Cortex of kidney (tissue), 1 donor: Measurements from ENCODE around the gene SGK1.

ENCODE experiments used
- DNase-seq: peaks from one replicate; lab custom pipeline; 2025; lab: John Stamatoyannopoulos, UW

Gene SGK1

DNA sequence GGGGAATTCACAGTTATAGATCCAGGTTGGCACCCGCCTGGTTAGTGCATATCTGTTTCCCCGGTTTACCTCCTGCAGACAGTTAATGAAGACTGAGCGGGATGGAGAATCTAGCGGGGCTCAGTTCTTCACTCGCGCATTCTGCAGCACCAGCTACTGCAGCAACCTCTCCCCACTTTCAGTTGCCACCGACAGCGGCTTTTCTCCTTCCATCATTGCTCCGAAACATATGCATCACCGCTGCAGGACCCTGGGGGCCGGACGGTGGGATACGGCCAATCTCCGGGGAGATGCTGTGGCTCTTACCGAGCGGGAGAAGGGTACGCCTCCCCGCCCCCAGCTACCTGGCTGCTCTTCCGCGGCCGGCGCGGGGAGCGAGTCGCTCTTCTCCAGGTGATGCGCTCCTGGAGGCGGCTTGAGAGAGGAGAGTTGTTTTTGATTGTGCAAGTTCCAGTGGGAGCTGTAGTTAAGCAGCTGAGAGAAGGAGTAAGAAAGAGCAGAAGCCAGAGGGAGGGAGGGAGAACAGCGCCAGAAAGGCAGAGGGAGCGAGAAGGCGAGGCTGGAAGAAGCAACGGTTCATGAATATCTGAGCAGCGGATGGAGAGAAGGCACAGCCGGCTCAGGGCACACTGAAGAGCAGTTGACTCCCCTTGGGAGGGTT is at the start of gene SGK1:
Gene SGK1, minus strand, starts transcription at position 642 of the 661 bp plus-strand sequence. CDS start 652 bp downstream, outside the sequence.
- DNase-seq, result no peak

DNA sequence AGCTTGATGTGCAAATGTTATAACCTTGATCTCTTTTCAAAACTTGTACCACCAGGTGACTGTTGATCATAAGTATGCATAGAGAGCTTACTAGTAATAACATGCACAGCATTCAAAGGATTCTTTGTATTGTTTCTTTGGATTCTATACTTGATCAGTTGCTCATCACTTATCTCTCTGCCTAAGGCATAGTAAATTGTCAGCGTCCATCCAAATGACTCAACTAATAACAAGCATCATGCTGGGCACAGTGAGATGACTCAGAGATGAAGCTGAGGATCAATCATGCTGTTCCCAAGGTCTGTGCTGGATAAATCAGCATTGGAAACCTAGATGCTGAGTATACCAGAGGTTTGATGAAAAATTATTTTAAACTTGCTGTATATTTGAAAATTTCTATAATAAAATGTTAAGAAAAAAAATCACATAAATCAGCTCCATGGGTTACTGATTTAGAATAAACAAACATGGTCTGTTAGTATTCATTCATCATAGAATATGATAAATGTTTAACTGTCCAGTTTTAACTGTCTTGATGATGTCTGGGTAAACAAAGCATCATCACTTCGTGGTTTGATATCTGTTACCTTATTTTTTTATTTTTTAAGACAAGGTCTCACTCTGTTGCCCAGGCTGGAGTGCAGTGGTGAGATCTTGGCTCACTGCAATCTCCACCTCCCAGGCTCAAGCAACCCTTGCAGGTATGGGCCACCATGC is 45.6 kb upstream of the SGK1 start:
- no peak for DNase-seq

DNA sequence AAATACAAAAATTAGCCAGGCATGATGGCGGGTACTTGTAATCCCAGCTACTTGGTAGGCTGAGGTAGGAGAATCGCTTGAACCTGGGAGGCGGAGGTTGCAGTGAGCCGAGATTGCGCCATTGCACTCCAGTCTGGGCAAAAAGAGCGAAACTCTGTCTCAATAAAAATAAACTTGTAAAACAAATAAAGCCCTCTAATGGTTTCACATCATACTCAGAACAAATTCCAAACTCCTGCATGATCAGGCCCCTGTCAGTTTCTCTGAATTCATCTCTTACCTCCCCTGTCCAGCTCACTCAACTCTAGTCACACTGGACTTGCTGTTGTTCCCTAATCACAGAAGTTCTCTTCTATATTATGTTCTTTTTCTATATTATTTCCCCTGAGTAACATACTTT is 43.1 kb upstream of the SGK1 start:
- no peak for DNase-seq

DNA sequence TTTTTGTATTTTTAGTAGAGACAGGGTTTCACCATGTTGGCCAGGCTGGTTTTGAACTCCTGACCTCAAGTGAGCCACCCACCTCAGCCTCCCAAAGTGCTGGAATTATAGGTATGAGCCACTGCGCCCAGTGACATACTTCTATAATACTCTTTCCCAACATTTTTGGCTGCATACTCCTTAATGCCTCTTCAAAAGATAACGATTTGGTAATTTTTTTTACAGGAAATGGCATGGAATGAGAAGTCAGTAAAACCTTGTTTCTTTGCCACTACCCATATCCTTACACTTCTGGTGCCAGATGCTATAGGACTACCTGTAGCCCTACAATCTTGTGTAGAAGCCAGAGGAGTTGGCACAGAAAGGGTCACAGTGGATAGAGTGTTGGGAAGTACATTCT is 41.4 kb upstream of the SGK1 start:
- no peak for DNase-seq

DNA sequence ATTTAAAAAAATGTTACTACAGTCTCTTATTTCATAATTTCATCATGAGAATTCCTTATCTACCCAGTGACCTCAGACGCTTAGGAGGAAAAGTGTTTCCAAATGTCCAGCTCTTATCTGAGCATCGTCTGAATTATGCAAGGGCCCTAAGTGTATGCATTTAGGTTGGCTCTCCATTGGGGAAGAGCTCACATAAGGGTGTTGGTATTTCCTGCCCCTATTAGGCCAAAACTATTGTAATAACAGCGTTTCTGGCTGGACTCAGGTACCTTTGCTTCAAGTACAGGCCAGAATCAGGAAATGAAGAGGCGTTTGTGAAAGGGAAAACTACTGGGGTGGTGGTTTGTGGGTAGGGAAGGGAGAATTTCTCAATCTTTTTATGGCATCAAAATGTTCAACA is 40.4 kb upstream of the SGK1 start:
- DNase-seq, result no peak

DNA sequence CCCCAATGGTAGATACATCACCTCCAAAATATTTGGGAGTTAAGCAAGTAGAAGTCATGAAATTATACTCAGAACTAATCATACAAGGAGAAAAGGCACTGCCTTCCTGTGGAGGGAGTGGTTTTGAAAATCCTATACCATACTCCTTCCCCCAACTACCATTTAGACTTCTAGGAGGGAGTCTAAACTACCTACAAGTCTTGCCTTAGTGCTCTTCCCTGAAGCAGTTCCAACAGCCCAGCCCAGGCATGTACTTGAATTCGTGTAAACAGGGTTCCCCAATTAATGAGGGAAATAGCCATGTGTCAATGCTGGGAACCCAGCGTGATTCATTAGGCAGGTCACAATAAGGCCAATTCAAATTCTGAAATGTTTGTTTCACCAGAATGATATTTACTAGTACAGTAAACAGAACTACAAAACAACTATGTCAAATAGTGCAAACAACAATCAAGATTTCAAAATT is 39.1 kb upstream of the SGK1 start:
- DNase-seq, result no peak

DNA sequence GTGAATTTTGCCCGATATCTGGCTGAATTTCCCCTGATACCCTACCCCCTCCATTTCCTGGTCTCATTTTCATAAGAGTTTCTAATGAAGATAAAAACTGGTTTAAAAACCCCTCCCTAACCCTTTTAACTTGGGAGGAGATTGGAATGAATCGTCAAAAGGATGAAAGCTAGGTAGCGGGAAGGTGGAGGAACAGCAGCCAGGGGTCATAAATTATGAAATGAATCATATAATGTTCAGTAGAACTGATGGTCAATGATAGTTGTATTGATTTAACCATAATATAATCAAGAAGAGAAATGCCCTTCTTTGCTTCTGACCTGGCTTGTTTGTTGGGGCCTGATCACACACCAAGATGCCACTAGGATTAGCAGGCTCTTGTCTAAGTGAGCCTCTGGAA is 38.5 kb upstream of the SGK1 start:
- DNase-seq, result no peak

DNA sequence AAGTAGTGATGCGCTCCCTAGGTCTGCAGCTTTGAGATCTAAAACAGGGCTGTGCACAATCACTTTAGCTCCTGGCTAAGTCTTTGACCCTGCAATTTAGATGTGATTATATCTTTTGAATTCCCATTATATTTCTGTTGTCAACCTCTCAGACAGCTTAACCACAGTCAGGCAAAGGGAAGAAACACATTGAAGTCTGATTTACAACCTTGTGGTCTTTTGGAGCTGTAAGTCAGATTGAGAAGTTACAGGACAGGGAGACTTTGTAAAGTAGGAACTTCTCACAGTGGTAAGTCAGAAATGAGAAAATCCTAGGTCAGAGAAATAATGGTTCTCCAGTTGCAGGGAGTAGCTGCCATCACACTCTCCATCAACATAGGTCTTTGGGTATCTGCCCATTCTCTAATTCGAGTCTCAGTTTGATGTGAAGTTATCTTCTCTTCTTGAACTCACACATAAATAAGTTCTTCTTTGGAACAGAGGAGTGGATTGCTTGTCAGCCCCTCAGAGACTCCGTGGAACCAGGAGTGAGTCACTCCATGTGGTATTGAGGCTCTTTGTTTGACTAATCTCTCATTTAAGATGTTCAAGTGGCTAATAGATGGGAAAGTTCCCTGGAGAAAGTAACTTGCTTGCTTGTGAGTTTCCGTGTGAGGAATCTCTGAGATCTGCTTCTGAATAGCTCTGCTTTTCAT is 35.0 kb upstream of the SGK1 start:
- DNase-seq, result no peak

DNA sequence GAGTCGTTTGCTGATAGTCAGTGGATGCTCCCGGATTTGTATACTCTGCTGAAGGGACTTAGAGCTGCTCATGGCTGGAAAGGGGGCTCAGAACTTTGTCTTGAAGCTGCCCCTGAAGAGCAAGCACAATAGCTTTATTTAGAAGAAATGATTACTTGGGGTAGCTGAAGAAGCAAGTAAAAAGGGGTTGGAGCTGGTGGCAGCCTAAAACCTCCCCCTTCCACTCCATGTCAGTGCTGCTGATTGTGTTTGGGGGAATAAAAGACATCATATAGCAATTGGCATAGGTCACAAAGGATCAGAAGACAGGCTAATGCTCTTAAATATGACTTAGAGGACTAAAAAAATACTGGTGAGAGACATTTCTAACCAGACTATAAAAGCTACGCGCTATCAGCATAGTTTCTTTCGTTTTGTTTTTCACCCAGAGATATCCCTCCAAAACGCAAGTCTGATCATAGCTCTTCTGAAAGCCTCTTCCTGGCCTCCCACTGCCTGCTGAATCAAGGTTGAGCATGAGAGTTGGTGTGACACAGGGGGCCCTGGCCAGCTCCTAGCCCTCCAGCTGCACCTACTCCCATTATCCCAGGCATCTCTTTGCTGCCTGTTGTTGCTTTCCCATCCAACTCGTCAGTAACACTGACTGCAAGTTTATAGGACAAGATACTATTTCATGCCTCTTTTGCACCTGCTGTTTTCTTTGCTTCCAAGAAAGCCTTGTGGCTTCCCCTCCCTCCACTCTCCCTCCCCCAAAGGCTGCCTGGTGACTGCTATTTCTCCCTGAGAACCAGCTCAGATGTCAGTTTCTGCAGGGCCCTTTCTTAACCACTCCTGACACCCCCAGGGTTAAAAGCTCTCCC is 33.9 kb upstream of the SGK1 start:
- DNase-seq, result no peak

DNA sequence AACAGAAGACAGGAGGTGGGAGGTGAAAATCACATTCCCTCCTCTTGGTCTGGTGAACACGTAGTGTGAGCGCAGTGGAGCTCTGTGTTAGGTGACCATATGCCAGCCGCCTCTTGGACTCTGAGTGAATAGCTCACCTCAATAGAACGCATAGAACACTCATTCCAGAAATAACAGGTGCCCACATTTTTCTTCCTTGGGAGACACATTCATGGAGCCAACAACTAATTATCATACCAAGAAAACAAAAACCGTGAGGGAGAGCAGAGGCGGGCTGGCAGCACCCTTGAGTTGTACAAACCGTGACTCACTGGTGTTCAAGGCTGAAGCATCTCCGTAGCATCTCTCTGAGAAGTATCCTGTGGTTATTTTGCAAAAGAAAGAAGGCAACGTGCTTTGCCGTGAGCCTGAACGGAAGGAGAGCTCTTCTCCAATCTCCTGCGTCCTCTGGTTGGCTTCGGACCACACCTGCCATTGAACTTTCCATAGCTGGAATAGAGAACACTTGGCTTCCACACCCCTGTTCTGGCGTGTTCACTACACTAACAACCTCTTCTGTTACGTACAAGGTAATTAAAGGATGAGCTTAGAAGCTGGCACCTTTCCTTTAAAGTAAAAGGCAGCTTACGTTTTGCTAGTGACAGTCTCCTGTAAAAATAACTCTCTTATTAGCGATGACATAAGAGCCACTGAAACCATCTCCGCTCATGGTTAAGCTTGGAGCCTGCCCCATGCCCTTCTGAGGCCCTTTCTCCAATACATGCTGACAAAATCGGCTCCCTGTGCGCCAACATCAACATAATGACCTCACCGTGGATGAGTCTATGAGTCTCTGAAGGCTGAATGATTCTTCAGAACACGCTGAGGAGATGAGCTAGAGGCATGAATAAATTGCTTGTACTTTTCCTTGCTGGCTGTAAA is 30.2 kb upstream of the SGK1 start:
- DNase-seq, result no peak

DNA sequence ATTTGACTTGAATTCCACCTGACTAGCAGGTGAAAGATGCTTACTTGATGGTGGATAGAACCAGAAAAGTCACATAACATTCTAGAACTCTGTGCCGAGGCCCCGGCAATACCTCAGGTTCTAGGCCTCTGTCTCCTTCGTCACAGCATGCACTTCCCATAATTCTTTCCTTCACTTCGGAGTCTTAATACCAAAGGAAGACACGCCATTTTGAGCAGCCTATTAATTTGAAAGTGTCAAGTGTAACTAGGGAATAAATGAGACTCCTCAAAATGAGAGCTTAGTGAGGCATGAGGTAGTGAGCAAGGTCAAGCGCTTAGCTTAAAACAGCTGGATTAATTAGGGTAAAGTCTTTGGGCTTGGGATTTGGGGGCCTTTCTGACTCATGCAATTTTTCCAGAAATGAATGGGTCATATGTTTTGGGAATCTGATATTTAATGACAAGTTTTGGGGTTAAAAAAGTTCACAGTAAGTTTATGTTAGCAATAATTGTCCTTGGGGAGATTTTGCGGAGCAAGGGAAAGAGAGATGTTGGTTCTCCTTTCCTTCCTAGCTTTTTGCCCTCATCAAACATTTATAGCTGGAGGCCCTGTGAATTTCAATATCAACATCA is 29.1 kb upstream of the SGK1 start:
- no peak for DNase-seq

DNA sequence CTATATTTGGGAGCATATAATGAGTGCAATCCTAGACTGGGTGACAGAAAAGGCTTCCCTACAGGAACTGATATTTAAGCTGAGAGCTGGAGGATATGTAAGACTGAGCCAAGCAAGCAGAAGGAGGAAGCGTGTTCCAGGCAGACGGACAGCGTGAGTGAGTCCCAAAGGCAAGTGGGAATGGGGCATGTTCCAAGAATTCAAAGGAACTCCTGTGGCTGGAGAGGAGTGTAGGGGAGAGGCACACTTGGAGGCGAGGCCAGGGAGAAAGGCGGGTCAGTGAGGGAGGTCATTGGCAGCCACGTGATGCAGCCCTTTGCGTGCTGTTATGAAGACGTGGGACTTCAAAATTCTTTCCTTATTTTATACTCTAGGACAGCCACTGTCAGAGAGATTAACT is 27.9 kb upstream of the SGK1 start:
- no peak for DNase-seq

DNA sequence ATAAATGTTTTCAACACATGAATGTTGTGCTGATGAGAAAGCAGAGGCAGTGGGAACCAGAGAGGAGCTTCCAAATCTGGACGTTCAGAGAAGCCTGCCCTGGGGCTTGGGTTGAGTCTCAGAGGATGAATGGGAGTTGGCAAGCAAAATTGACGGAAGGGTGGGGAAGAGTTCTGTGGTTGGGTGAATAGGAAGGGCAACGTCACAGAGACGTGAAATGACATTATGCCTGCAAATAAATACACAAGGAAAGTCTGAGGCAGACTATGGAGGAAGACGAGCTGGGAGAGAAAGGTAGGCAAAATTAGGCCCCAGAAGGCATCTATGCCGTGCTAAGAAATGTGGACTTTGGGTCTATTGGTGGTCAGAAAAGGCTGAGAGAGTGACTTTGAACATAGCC is 25.2 kb upstream of the SGK1 start:
- no peak for DNase-seq

DNA sequence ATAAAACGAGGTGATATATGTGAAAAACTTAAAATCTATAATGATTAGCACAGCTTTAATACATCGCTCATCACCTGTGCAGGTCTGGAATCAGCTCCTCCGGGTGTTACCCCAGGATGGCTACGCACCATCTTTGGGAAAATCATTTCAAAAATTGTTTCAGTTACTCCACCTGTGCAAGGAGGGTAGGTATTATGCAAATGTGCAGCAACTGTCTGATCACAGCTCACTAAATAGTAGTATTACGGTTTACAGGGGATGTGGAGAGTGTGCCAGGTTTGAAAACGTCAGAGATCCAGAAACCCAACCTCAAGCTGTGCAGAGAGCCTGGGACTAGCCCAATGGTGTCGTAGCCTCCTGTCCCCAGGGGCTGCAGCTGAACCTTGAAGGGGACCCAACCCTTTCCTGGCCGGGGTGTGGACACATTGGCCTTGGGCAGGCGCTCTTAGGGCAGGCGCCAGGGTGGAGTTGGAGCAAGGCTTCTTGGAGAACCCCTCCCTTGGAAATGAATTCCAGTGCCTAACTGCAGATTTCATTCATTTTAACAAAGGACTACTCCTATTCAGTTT is 24.2 kb upstream of the SGK1 start:
- no peak for DNase-seq

DNA sequence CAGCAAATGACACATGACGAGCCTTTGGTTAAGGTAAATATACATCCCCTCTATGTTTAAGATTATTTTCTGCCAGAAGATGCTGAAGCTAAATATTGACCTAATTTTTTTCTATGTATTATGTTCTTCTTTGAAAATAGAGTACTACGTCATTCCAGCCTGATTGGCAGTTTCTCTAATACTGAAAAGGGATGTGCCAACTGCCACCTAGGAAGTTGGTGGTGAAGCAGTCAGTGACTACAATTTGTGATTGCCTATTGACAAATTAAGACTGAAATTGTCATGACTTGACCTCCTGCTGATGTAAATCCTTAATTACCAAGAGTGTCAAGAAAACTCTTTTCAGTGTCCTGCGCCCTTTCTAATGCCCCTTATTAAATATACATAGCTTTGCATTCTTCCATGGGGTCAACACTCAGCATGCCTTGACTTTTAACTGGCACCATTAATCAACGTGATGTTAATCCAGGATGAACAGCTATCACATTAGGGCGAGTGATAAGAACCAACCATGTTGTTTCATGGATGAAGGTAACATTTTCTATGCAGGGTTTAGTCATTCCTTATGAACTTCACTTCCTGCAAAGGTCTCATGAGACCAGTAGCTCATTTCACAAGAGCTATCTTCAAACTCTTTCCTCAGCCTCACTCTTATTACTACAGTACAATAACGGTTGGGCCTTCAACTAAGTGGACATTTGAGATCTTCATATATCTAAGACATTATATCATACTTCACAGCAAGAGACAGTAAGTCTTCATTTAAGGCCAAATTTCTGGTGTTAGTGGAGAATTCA is 22.5 kb upstream of the SGK1 start:
- DNase-seq, result no peak

DNA sequence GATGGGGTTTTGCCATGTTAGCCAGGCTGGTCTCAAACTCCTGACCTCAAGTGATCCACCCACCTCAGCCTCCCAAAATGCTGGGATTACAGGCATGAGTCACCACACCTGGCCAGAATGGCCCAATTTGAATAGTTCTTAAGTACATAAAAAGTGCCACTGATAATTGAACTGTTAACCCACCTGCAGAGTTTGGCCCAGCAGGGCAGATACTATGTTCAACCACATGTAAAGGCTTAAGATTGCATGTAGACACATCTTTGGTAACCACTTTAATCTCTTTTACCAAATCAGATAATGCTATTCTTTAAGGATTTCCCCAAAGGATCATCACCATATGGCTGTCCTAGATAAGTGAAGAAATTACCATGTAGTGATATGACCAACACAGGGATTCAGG is 21.3 kb upstream of the SGK1 start:
- no peak for DNase-seq

DNA sequence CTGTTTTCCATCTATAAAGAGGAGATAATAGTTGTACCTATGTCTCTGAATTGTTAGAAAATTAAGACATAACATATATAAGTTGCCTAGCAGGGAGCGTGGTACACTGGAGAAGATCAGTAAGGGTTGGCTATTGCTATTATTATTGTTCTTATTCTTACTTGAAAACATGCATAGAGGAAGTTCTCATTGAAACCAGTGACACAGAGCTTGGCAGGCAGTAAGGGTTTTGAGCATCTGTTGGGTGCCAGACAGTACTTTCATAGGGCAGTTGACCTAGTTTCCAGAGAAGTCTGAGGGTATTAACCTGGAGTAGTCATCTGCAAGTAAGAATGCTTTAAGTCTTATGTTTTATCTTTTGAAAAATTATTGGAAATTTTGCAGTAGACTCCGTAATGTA is 13.3 kb upstream of the SGK1 start:
- no peak for DNase-seq

DNA sequence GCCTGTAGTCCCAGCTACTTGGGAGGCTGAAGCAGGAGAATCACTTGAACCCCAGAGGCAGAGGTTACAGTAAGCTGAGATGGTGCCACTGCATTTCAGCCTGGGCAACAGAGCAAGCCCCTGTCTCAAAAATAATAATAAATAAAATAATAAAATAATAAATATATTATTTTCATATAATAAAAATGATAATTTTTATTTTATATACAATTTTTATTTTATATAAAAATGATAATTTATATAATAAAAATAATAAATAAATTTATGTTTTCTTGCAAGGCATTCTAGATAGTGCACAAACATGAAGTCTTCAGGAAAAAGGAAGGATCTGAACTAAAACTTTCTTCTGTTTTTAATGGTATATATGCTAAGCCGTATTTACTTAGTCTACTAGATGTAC is 12.6 kb upstream of the SGK1 start:
- DNase-seq, result no peak

DNA sequence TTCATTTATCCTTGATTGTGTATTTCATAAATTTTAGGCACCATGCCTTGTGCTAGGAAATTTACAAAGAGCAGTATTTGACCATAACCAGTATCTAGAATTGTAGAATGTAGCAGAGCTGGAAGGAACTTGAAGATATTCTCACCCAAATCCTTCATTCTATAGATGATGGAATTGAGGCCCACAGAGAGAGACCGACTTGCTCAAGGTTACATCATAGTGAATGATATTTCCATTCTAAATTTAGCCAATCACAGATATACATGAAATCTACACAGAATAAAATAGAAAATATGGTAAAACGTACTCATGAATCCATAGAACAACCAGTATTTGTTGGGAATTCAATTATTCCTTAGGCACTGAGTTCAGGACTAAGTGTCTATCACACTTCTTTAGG is 10.9 kb upstream of the SGK1 start:
- DNase-seq, result no peak

DNA sequence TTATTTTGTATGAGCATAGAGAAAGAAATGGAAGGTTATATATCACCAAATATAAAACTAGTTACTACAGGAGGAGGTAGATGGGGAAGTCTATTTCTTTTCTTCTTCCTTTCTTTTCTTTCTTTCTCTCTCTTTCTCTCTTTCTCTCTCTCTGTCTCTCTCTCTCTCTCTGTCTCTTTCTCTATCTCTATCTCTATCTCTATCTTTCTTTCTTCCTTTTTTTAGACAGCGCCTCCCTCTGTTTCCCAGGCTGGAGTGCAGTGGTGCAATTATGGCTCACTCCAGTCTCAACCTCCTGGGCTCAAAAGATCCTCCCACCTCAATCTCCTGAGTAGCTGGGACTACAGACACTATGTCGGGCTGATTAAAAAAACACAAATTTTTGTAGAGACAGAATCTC is 10.2 kb upstream of the SGK1 start:
- DNase-seq, result no peak
